ENCODE data around the gene PITPNM1.
"Not testable (repeated sequence)": the region's sequence is repeated elsewhere in the genome, so short reads cannot be mapped to it uniquely, and the experiment has no call there.

PITPNM1 gene

GRCh38 chr11:67514116-67514515 is 9.0 kb upstream of the PITPNM1 start:
- no peaks in the 10 kb centered on the region for H3K27me3 ChIP-seq (ENCODE audit: control insufficient read depth in 1 of 2, insufficient read depth in 2 of 2, low read length in 2 of 2)
- H3K4me3 ChIP-seq (ENCODE audit: low read depth in 1 of 2, low read length in 2 of 2): no peak overlapping the region
- no peaks in the 10 kb centered on the region for H3K36me3 ChIP-seq (ENCODE audit: control insufficient read depth in 1 of 2, insufficient read depth in 2 of 2, low read length in 2 of 2)
- H3K9me3 ChIP-seq (ENCODE audit: control insufficient read depth in 1 of 2, low read length in 2 of 2): no peaks in the 10 kb centered on the region
- H3K4me1 ChIP-seq (ENCODE audit: control insufficient read depth in 1 of 2, insufficient read depth in 2 of 2, low read length in 2 of 2): peaks cover 0 to under 1% of the 10 kb centered on the region in 2 donors
- H3K9ac ChIP-seq (ENCODE audit: low read depth in 1 of 2, low read length in 2 of 2): no peak overlapping the region
- H3K27ac ChIP-seq (ENCODE audit: low read depth, low read length): no peak overlapping the region

GRCh38 chr11:67511558-67511957 is 6.4 kb upstream of the PITPNM1 start:
- H3K4me3 ChIP-seq (ENCODE audit: low read depth in 1 of 2, low read length in 2 of 2); H3K36me3 ChIP-seq (ENCODE audit: control insufficient read depth in 1 of 2, insufficient read depth in 2 of 2, low read length in 2 of 2); H3K27ac ChIP-seq (ENCODE audit: low read depth, low read length); H3K9ac ChIP-seq (ENCODE audit: low read depth in 1 of 2, low read length in 2 of 2); H3K9me3 ChIP-seq (ENCODE audit: control insufficient read depth in 1 of 2, low read length in 2 of 2); H3K27me3 ChIP-seq (ENCODE audit: control insufficient read depth in 1 of 2, insufficient read depth in 2 of 2, low read length in 2 of 2): not testable (repeated sequence)
- H3K4me1 ChIP-seq (ENCODE audit: control insufficient read depth in 1 of 2, insufficient read depth in 2 of 2, low read length in 2 of 2): peaks cover 3 to 16% of the 10 kb centered on the region in 2 donors

DNA sequence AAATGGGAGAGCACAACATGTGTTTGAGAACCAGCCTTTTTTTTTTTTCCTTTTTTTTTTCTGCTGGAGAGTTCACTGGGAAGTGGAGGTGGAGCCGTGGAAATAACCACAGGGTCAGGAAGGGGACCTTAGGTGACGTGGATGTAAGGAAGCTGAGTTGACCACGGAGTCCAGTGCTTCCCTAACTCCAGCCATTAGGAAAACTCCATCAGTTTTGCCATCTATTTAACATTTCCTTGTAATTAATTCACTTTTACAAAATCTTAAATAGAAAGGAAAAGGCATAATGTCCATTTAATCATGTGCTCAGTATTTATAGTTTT is 4.8 kb upstream of the PITPNM1 start:
- H3K9ac ChIP-seq (ENCODE audit: low read depth in 1 of 2, low read length in 2 of 2): no peak overlapping the region
- peaks cover 11 to 29% of the 10 kb centered on the region in 2 donors for H3K4me1 ChIP-seq (ENCODE audit: control insufficient read depth in 1 of 2, insufficient read depth in 2 of 2, low read length in 2 of 2)
- no peak overlapping the region for H3K4me3 ChIP-seq (ENCODE audit: low read depth in 1 of 2, low read length in 2 of 2)

GRCh38 chr11:67508486-67509121 is 3.4 kb upstream of the PITPNM1 start:
- Histone ChIP-seq H3K4me3 (ENCODE audit: low read depth in 1 of 2, low read length in 2 of 2) (peak overlapping the region; percentile 69 to 93), H3K9ac (ENCODE audit: low read depth in 1 of 2, low read length in 2 of 2) (peak overlapping the region; percentile 70 to 94), H3K27ac (ENCODE audit: low read depth, low read length) (peak overlapping the region; percentile 98), H3K4me1 (ENCODE audit: control insufficient read depth in 1 of 2, insufficient read depth in 2 of 2, low read length in 2 of 2) (peaks cover 15 to 37% of the 10 kb centered on the region in 2 donors), H3K36me3 (ENCODE audit: control insufficient read depth in 1 of 2, insufficient read depth in 2 of 2, low read length in 2 of 2) (peaks cover 0 to 5% of the 10 kb centered on the region in 2 donors), H3K9me3 (ENCODE audit: control insufficient read depth in 1 of 2, low read length in 2 of 2) (no peaks in the 10 kb centered on the region), H3K27me3 (ENCODE audit: control insufficient read depth in 1 of 2, insufficient read depth in 2 of 2, low read length in 2 of 2) (no peaks in the 10 kb centered on the region)

More for the DNA sequence above, 4.8 kb upstream of the PITPNM1 start:
- Histone ChIP-seq H3K27ac (ENCODE audit: low read depth, low read length) (no peak overlapping the region), H3K36me3 (ENCODE audit: control insufficient read depth in 1 of 2, insufficient read depth in 2 of 2, low read length in 2 of 2) (peaks cover 0 to 5% of the 10 kb centered on the region in 2 donors), H3K9me3 (ENCODE audit: control insufficient read depth in 1 of 2, low read length in 2 of 2) (no peaks in the 10 kb centered on the region), H3K27me3 (ENCODE audit: control insufficient read depth in 1 of 2, insufficient read depth in 2 of 2, low read length in 2 of 2) (no peaks in the 10 kb centered on the region)

DNA sequence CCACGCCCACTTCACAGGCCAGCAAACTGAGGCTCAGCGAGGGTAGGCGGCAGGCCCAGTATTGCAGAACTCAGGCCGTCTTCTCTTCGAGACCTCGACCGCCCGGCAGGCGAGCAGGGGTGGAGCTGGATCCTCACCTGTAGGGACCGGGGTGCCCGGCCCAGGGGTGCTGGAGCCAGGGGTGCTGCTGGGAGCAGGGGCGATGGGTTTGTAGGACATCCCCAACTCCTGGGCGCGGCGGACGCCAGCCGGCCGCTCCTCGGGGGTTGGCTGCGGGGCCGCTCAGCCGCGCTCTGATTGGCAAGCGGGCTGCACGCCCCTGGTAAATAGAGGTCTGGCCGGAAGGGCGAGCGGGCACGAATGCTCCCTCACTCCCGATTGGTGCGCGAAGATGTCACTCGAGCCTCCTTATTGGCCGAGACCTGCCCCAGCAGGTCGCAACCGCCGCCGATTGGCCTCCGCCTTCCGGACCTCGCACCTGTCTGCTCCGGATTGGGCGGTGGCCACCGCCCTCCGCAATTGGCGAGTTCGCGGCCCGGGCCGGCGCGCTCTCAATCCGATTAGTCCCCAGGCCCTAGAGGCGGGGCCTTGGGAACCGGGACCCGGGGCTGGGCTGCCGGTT is 2.8 kb upstream of the PITPNM1 start, which contains the start of gene CDK2AP2:
Gene CDK2AP2 (minus strand): TSS at position 299 of the 622 bp plus-strand sequence. CDS start 80 bp downstream, at position 219.
- Histone ChIP-seq H3K4me1 (ENCODE audit: control insufficient read depth in 1 of 2, insufficient read depth in 2 of 2, low read length in 2 of 2) (peaks cover 17 to 43% of the 10 kb centered on the region in 2 donors), H3K4me3 (ENCODE audit: low read depth in 1 of 2, low read length in 2 of 2) (peak within 1 kb of the TSS; percentile 69 to 93), H3K27ac (ENCODE audit: low read depth, low read length) (peak within 1 kb of the TSS; percentile 98), H3K9me3 (ENCODE audit: control insufficient read depth in 1 of 2, low read length in 2 of 2) (no peaks in the 10 kb centered on the region), H3K9ac (ENCODE audit: low read depth in 1 of 2, low read length in 2 of 2) (peak within 1 kb of the TSS; percentile 87 to 94), H3K27me3 (ENCODE audit: control insufficient read depth in 1 of 2, insufficient read depth in 2 of 2, low read length in 2 of 2) (no peaks in the 10 kb centered on the region), H3K36me3 (ENCODE audit: control insufficient read depth in 1 of 2, insufficient read depth in 2 of 2, low read length in 2 of 2) (peaks cover 0 to 5% of the 10 kb centered on the region in 2 donors)

DNA sequence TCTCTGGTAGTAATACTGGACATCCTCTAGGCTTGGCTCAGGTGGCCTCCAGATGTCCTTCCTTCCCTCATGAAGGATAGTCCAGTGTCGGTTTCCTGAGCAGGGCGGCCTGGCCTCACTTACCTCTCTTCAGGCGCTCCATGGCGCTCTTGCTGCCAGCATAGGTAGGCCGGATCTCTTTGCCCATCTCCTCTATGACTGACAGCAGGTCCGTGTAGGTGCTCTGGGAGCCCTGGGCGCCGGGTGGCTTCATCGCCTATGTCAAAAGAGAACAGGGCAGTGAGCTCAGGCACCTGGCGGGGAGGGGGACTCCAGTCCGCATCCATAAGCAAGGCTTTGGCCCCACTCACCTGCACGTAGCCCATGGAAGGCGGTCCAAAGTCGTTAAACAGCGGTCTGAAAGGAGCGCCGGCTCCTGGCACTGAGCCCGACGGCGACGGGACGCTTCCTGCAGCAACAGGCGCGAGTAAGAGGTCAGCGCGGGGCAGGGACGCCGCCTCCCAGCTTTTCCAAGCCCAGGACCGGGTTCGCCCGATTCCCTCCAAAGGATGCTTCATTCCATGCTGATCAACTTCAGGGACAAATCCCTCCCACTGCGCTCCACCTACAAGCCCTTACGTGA is 2.2 kb upstream of the PITPNM1 start:
- Histone ChIP-seq H3K9ac (ENCODE audit: low read depth in 1 of 2, low read length in 2 of 2) (peak overlapping the region; percentile 87 to 92), H3K9me3 (ENCODE audit: control insufficient read depth in 1 of 2, low read length in 2 of 2) (no peaks in the 10 kb centered on the region), H3K4me1 (ENCODE audit: control insufficient read depth in 1 of 2, insufficient read depth in 2 of 2, low read length in 2 of 2) (peaks cover 17 to 44% of the 10 kb centered on the region in 2 donors), H3K27ac (ENCODE audit: low read depth, low read length) (peak overlapping the region; percentile 98), H3K36me3 (ENCODE audit: control insufficient read depth in 1 of 2, insufficient read depth in 2 of 2, low read length in 2 of 2) (peaks cover 0 to 6% of the 10 kb centered on the region in 2 donors), H3K4me3 (ENCODE audit: low read depth in 1 of 2, low read length in 2 of 2) (peak overlapping the region; percentile 69 to 93), H3K27me3 (ENCODE audit: control insufficient read depth in 1 of 2, insufficient read depth in 2 of 2, low read length in 2 of 2) (no peaks in the 10 kb centered on the region)

- Histone ChIP-seq H3K36me3 (ENCODE audit: control insufficient read depth in 1 of 2, insufficient read depth in 2 of 2, low read length in 2 of 2) (peaks cover under 1 to 14% of the 10 kb centered on the region in 2 donors), H3K27me3 (ENCODE audit: control insufficient read depth in 1 of 2, insufficient read depth in 2 of 2, low read length in 2 of 2) (no peaks in the 10 kb centered on the region), H3K4me3 (ENCODE audit: low read depth in 1 of 2, low read length in 2 of 2) (peak overlapping the region; percentile 69 to 93), H3K4me1 (ENCODE audit: control insufficient read depth in 1 of 2, insufficient read depth in 2 of 2, low read length in 2 of 2) (peaks cover 17 to 44% of the 10 kb centered on the region in 2 donors), H3K9me3 (ENCODE audit: control insufficient read depth in 1 of 2, low read length in 2 of 2) (no peaks in the 10 kb centered on the region), H3K27ac (ENCODE audit: low read depth, low read length) (peak overlapping the region; percentile 98), H3K9ac (ENCODE audit: low read depth in 1 of 2, low read length in 2 of 2) (peak overlapping the region; percentile 87 to 92)
These were observed 1.4 kb upstream of the PITPNM1 start for GRCh38 chr11:67506426-67507051.

- Histone ChIP-seq H3K36me3 (ENCODE audit: control insufficient read depth in 1 of 2, insufficient read depth in 2 of 2, low read length in 2 of 2) (peaks cover 5 to 21% of the 10 kb centered on the region in 2 donors), H3K27ac (ENCODE audit: low read depth, low read length) (peak overlapping the region; percentile 98), H3K9me3 (ENCODE audit: control insufficient read depth in 1 of 2, low read length in 2 of 2) (no peaks in the 10 kb centered on the region), H3K4me3 (ENCODE audit: low read depth in 1 of 2, low read length in 2 of 2) (peak overlapping the region; percentile 82 to 93), H3K4me1 (ENCODE audit: control insufficient read depth in 1 of 2, insufficient read depth in 2 of 2, low read length in 2 of 2) (peaks cover 17 to 44% of the 10 kb centered on the region in 2 donors), H3K27me3 (ENCODE audit: control insufficient read depth in 1 of 2, insufficient read depth in 2 of 2, low read length in 2 of 2) (no peaks in the 10 kb centered on the region), H3K9ac (ENCODE audit: low read depth in 1 of 2, low read length in 2 of 2) (peak overlapping the region; percentile 87 to 92)
These were observed 638 bp upstream of the PITPNM1 start for GRCh38 chr11:67505605-67506396.

DNA sequence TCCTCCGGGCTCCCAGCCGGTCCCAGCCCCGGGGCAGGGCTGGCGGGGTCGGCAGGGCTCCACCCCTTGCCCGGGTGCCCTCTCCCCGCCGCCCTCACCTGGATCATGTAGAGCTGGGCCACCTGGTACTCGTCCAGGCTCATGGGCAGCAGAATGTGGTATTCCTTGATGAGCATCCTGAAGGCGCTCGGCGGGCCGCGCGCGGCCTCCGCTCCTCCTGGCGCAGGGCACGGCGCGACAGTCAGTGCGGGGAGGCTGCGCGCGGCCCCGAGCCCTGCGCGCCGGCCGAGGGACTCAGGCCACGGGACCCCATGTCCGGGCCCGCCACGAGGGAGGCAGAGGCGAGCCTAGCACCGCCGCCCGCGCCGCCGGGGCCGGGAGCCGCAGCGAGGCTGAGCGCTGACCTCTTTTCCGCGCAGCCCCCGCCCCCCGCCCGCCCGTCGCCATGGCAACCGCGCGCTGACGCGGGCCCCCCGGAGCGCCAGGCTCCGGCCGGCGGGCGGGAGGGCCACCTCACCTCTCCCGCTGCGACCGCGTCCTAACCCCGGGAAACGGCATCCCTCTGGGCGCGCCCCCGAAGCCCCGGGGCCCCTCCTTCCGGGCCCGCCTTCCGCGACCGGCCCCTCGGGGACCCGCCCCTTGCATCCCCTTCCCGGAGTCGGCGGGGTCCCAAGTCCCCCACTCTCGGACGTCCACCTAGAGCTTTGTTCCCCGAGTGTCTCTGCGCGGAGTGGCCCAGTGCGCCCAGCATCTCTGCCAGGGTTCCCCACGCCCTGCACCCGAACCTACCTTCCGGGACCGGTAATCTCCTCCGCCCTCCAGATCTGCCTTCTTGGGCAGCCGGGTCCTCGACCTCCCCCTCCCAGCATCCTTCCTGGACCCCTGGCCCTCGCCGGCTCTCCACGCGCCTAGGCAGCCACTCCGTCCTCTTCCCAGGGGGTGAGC is 886 bp downstream of the PITPNM1 start:
- Histone ChIP-seq H3K4me1 (ENCODE audit: control insufficient read depth in 1 of 2, insufficient read depth in 2 of 2, low read length in 2 of 2) (peaks cover 17 to 44% of the 10 kb centered on the region in 2 donors), H3K4me3 (ENCODE audit: low read depth in 1 of 2, low read length in 2 of 2) (peak overlapping the region; percentile 82 to 93), H3K36me3 (ENCODE audit: control insufficient read depth in 1 of 2, insufficient read depth in 2 of 2, low read length in 2 of 2) (peaks cover 10 to 28% of the 10 kb centered on the region in 2 donors), H3K27me3 (ENCODE audit: control insufficient read depth in 1 of 2, insufficient read depth in 2 of 2, low read length in 2 of 2) (no peaks in the 10 kb centered on the region), H3K9ac (ENCODE audit: low read depth in 1 of 2, low read length in 2 of 2) (peak overlapping the region; percentile 80 to 87), H3K27ac (ENCODE audit: low read depth, low read length) (peak overlapping the region; percentile 98), H3K9me3 (ENCODE audit: control insufficient read depth in 1 of 2, low read length in 2 of 2) (no peaks in the 10 kb centered on the region)

Data from duodenal mucosa (tissue), 2 donors.